HEK293 (cell line): ENCODE results near the gene MYO1C.

ENCODE experiments used
- EGR2 ChIP-seq: fragments of 450-650 bp; formaldehyde crosslinking; IDR thresholded peaks from 2 replicates; pipeline ENCODE4 v1.5.1; 2016; ENCODE audit warnings: low read depth, missing biosample characterization, missing genetic modification characterization
- MEIS1 ChIP-seq: sonication (generic); formaldehyde crosslinking; IDR thresholded peaks from 2 replicates; pipeline ENCODE4 v1.8.1; 2022; ENCODE audit warnings: missing genetic modification reagents, mild to moderate bottlenecking, borderline replicate concordance
- SETDB1 ChIP-seq: IDR thresholded peaks from one replicate; pipeline ENCODE4 v1.6.1; 2017; ENCODE audit warnings: mild to moderate bottlenecking, low read length, moderate library complexity, mixed read lengths; ENCODE audit not compliant: insufficient read length
- ZBTB1 ChIP-seq: fragments of 450-650 bp; formaldehyde crosslinking; IDR thresholded peaks from 2 replicates; pipeline ENCODE4 v1.5.1; 2016; ENCODE audit warnings: missing biosample characterization, missing genetic modification characterization
- ZFP37 ChIP-seq: fragments of 450-650 bp; formaldehyde crosslinking; IDR thresholded peaks from 2 replicates; pipeline ENCODE4 v1.5.1; 2016; ENCODE audit warnings: missing biosample characterization, missing genetic modification characterization
- ZNF174 ChIP-seq: fragments of 450-650 bp; formaldehyde crosslinking; IDR thresholded peaks from 2 replicates; pipeline ENCODE4 v1.5.0; 2017; ENCODE audit warnings: missing biosample characterization, mild to moderate bottlenecking, missing genetic modification characterization
- ZNF274 ChIP-seq, 2 experiments: fragments of 200-500 bp in 1 of 2; fragments of 450-650 bp in 1 of 2; sonication (Bioruptor generic) in 1 of 2; formaldehyde crosslinking in 1 of 2; IDR thresholded peaks; 2 replicates each; pipeline versions ENCODE4 v1.5.1 to v1.6.1; 2014 to 2016; ENCODE audit warnings: borderline replicate concordance in 1 of 2, inconsistent platforms in 1 of 2, low read length in 1 of 2, missing biosample characterization in 1 of 2, missing genetic modification characterization in 1 of 2
- ZNF350 ChIP-seq: fragments of 450-650 bp; formaldehyde crosslinking; IDR thresholded peaks from 2 replicates; pipeline ENCODE4 v1.5.0; 2017; ENCODE audit warnings: missing biosample characterization, mild to moderate bottlenecking, missing genetic modification characterization
- ZNF501 ChIP-seq: fragments of 450-650 bp; formaldehyde crosslinking; IDR thresholded peaks from 2 replicates; pipeline ENCODE4 v1.5.1; 2016; ENCODE audit warnings: missing biosample characterization, missing genetic modification characterization
- ZNF776 ChIP-seq: fragments of 450-650 bp; formaldehyde crosslinking; IDR thresholded peaks from 2 replicates; pipeline ENCODE4 v1.5.0; 2017; ENCODE audit warnings: missing biosample characterization, missing genetic modification characterization, borderline replicate concordance
- ZSCAN16 ChIP-seq: fragments of 450-650 bp; formaldehyde crosslinking; IDR thresholded peaks from 2 replicates; pipeline ENCODE4 v1.5.1; 2016; ENCODE audit warnings: missing biosample characterization, missing genetic modification characterization
- TF ChIP-seq, protein P1 (sequence below): fragments of 450-650 bp; formaldehyde crosslinking; IDR thresholded peaks from 2 replicates; pipeline ENCODE4 v1.5.1; 2016; ENCODE audit warnings: missing biosample characterization, missing genetic modification characterization
- TF ChIP-seq, protein P2 (sequence below): fragments of 450-650 bp; formaldehyde crosslinking; IDR thresholded peaks from 2 replicates; pipeline ENCODE4 v1.5.1; 2017; ENCODE audit warnings: missing biosample characterization, missing genetic modification characterization

DNA sequence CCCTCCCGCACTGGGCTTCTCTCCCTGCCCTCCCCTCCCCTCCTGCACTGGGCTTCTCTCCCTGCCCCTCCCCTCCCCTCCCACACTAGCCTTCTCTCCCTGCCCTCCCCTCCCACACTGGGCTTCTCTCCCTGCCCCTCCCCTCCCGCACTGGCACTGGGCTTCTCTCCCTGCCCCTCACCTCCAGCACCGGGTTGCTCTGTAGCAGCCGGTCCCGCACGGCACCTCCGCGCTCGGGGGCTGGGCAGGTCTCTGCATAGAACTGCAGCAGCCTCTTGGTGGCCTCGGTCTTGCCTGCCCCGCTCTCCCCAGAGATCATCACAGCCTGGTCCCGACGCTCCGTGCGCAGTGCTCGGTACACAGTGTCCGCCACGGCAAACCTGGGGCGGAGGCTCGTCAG, 9.8 kb downstream of the MYO1C start:
- no peak for TF ChIP-seq ZNF501 (tag by site-specific recombination)
- TF ChIP-seq ZNF274 (IDR thresholded peaks at IDR 0.05; ENCODE audit: low read length): no peak
- TF ChIP-seq ZNF274 (tag by site-specific recombination; IDR thresholded peaks at IDR 0.05; ENCODE audit: borderline replicate concordance): no peak
- TF ChIP-seq MEIS1 (CRISPR knock-in tag): no peak
- TF ChIP-seq EGR2 (tag by site-specific recombination): no peak
- no peak for TF ChIP-seq ZBTB1 (tag by site-specific recombination)
- no peak for TF ChIP-seq ZNF776
- no peak for TF ChIP-seq ZFP37 (tag by site-specific recombination)
- TF ChIP-seq, protein P1, sequence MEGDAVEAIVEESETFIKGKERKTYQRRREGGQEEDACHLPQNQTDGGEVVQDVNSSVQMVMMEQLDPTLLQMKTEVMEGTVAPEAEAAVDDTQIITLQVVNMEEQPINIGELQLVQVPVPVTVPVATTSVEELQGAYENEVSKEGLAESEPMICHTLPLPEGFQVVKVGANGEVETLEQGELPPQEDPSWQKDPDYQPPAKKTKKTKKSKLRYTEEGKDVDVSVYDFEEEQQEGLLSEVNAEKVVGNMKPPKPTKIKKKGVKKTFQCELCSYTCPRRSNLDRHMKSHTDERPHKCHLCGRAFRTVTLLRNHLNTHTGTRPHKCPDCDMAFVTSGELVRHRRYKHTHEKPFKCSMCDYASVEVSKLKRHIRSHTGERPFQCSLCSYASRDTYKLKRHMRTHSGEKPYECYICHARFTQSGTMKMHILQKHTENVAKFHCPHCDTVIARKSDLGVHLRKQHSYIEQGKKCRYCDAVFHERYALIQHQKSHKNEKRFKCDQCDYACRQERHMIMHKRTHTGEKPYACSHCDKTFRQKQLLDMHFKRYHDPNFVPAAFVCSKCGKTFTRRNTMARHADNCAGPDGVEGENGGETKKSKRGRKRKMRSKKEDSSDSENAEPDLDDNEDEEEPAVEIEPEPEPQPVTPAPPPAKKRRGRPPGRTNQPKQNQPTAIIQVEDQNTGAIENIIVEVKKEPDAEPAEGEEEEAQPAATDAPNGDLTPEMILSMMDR: no peak
- TF ChIP-seq, protein P2, sequence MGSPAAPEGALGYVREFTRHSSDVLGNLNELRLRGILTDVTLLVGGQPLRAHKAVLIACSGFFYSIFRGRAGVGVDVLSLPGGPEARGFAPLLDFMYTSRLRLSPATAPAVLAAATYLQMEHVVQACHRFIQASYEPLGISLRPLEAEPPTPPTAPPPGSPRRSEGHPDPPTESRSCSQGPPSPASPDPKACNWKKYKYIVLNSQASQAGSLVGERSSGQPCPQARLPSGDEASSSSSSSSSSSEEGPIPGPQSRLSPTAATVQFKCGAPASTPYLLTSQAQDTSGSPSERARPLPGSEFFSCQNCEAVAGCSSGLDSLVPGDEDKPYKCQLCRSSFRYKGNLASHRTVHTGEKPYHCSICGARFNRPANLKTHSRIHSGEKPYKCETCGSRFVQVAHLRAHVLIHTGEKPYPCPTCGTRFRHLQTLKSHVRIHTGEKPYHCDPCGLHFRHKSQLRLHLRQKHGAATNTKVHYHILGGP: no peak
- no peak for TF ChIP-seq SETDB1
- TF ChIP-seq ZSCAN16 (tag by site-specific recombination): no peak
- no peak for TF ChIP-seq ZNF350 (tag by site-specific recombination)
- TF ChIP-seq ZNF174 (tag by site-specific recombination): no peak
